ENCODE results near the gene RMI2.

RMI2 gene

GRCh38 chr16:11318817-11319216 is 26.4 kb upstream of the RMI2 start:
- in situ Hi-C loops (cut with MboI; ENCODE audit: low pct_unique_long_range_greater_than_20kb, low sequenced_read_pairs, unreplicated experiment) = no loop called here
- DNase-seq (ENCODE audit: low spot score) = no peak

DNA sequence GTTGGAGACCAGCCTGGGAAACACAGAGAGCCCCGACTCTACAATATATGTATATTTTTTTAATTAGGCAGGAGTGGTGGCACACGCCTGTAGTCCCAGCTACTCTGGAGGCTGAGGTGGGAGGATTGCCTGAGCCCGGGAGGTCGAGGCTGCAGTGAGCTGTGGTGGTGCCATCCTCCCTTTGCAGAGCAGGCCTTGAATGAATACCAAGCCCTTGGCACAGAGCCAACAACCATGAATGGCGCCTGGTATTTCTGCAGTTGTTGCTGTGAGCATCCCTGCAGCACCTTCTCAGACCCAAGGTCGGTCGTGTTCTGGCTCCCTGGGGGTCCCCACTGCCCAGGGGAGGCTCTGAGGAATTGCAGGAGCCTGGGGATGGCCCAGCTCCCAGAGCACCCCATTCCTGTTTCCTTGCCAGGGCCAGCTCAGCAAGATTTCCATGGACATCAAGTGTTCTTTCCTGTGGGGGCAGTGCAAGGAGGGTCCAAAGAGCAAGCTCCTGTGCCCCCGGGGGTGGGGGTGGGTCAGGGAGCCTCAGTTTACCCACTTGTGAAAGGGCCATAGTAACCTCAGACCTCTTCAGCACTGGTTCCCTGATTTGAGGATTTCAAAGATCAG is 25.6 kb upstream of the RMI2 start:
- TF ChIP-seq, protein P1, sequence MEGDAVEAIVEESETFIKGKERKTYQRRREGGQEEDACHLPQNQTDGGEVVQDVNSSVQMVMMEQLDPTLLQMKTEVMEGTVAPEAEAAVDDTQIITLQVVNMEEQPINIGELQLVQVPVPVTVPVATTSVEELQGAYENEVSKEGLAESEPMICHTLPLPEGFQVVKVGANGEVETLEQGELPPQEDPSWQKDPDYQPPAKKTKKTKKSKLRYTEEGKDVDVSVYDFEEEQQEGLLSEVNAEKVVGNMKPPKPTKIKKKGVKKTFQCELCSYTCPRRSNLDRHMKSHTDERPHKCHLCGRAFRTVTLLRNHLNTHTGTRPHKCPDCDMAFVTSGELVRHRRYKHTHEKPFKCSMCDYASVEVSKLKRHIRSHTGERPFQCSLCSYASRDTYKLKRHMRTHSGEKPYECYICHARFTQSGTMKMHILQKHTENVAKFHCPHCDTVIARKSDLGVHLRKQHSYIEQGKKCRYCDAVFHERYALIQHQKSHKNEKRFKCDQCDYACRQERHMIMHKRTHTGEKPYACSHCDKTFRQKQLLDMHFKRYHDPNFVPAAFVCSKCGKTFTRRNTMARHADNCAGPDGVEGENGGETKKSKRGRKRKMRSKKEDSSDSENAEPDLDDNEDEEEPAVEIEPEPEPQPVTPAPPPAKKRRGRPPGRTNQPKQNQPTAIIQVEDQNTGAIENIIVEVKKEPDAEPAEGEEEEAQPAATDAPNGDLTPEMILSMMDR (IDR thresholded peaks at IDR 0.05; ENCODE audit: extremely low read depth, insufficient read depth, missing control alignments) = no peak
- no peak for DNase-seq (ENCODE audit: low spot score)
- in situ Hi-C loops (cut with MboI; ENCODE audit: low pct_unique_long_range_greater_than_20kb, low sequenced_read_pairs, unreplicated experiment) = no loop called here

More at GRCh38 chr16:11318817-11319216, 26.4 kb upstream of the RMI2 start:
- TF ChIP-seq, protein P1 (IDR thresholded peaks at IDR 0.05; ENCODE audit: extremely low read depth, insufficient read depth, missing control alignments) = no peak

GRCh38 chr16:11320170-11320569 is 25.1 kb upstream of the RMI2 start:
- TF ChIP-seq, protein P1 (IDR thresholded peaks at IDR 0.05; ENCODE audit: extremely low read depth, insufficient read depth, missing control alignments) = no peak
- in situ Hi-C loops (cut with MboI; ENCODE audit: low pct_unique_long_range_greater_than_20kb, low sequenced_read_pairs, unreplicated experiment) = no loop called here
- no peak for DNase-seq (ENCODE audit: low spot score)

GRCh38 chr16:11321662-11322061 is 23.6 kb upstream of the RMI2 start:
- in situ Hi-C loops (cut with MboI; ENCODE audit: low pct_unique_long_range_greater_than_20kb, low sequenced_read_pairs, unreplicated experiment) = no loop called here
- TF ChIP-seq, protein P1 (IDR thresholded peaks at IDR 0.05; ENCODE audit: extremely low read depth, insufficient read depth, missing control alignments) = no peak
- no peak for DNase-seq (ENCODE audit: low spot score)

- TF ChIP-seq, protein P1 (IDR thresholded peaks at IDR 0.05; ENCODE audit: extremely low read depth, insufficient read depth, missing control alignments) = no peak
- no peak for DNase-seq (ENCODE audit: low spot score)
- in situ Hi-C loops (cut with MboI; ENCODE audit: low pct_unique_long_range_greater_than_20kb, low sequenced_read_pairs, unreplicated experiment) = no loop called here
Measured at GRCh38 chr16:11322823-11323222, 22.4 kb upstream of the RMI2 start.

DNA sequence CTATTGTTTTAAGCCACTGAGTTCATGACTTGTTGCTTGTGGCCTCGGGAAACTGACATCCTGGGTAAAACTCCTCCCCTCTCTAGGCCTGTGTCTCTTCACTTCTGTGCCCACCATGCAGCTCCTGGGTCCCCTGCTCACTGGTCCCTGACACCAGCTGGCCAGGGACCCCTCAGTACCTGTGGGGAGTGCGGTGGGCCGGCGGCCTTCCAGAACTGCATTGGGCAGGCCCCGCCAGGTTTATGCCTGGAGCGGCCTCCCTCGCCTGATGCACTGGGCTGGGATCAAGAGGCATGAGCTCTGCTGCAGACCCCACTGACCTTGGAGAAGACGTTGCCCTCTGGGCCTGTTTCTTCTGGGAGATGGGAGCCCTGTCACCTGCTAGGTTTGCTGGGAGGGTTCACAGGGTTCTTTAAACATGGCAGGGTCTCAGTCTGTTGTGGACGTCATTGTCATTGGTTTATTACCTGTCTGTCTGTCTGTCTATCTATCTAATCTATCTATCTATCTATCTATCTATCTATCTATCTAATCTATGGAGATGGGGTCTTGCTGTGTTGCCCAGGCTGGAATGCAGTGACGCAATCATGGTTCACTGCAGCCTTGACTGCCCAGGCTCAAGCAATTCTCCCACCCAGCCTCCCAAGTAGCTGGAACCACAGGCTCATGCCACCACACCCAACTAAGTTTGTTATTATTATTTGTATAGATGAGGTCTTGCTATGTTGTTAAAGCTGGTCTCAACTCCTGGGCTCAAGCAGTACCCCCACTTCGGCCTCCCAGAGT is 21.5 kb upstream of the RMI2 start:
- TF ChIP-seq, protein P1 (IDR thresholded peaks at IDR 0.05; ENCODE audit: extremely low read depth, insufficient read depth, missing control alignments) = no peak
- DNase-seq (ENCODE audit: low spot score) = no peak
- in situ Hi-C loops (cut with MboI; ENCODE audit: low pct_unique_long_range_greater_than_20kb, low sequenced_read_pairs, unreplicated experiment) = no loop called here

Data from GM13977 (cell line).